ENCODE measurements around the gene POFUT1.

GRCh38 chr20:32227306-32227705 lies 19.6 kb downstream of the POFUT1 start:
- TF ChIP-seq, protein P1, sequence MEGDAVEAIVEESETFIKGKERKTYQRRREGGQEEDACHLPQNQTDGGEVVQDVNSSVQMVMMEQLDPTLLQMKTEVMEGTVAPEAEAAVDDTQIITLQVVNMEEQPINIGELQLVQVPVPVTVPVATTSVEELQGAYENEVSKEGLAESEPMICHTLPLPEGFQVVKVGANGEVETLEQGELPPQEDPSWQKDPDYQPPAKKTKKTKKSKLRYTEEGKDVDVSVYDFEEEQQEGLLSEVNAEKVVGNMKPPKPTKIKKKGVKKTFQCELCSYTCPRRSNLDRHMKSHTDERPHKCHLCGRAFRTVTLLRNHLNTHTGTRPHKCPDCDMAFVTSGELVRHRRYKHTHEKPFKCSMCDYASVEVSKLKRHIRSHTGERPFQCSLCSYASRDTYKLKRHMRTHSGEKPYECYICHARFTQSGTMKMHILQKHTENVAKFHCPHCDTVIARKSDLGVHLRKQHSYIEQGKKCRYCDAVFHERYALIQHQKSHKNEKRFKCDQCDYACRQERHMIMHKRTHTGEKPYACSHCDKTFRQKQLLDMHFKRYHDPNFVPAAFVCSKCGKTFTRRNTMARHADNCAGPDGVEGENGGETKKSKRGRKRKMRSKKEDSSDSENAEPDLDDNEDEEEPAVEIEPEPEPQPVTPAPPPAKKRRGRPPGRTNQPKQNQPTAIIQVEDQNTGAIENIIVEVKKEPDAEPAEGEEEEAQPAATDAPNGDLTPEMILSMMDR (IDR thresholded peaks at IDR 0.05) = no peak
- TF ChIP-seq POLR2A (IDR thresholded peaks at IDR 0.05) = no peak
- no peak for TF ChIP-seq EP300 (IDR thresholded peaks at IDR 0.05)
- TF ChIP-seq POLR2AphosphoS5 (IDR thresholded peaks at IDR 0.05) = no peak

Data from gastroesophageal sphincter (tissue), 3 donors.